ENCODE data around the gene AZIN2.
"Not testable (repeated sequence)": the region's sequence is repeated elsewhere in the genome, so short reads cannot be mapped to it uniquely, and the experiment has no call there.

AZIN2 gene

GRCh38 chr1:33126411-33127000 is 45.6 kb downstream of the AZIN2 start:
- no peak for TF ChIP-seq CTCF (IDR thresholded peaks at IDR 0.05; ENCODE audit: extremely low read depth, missing control alignments)
- DNase-seq (ENCODE audit: low spot score), result no peak

- peak; percentile 92 for DNase-seq (ENCODE audit: low spot score)
- peak; percentile 88 for TF ChIP-seq CTCF (IDR thresholded peaks at IDR 0.05; ENCODE audit: extremely low read depth, missing control alignments)
Observed at GRCh38 chr1:33127001-33127823, 46.3 kb downstream of the AZIN2 start.

GRCh38 chr1:33128781-33129180 is 47.8 kb downstream of the AZIN2 start:
- no peak for DNase-seq (ENCODE audit: low spot score)
- no peak for TF ChIP-seq CTCF (IDR thresholded peaks at IDR 0.05; ENCODE audit: extremely low read depth, missing control alignments)

- DNase-seq (ENCODE audit: low spot score), result no peak
Observed at GRCh38 chr1:33130297-33130696, 49.3 kb downstream of the AZIN2 start.

GRCh38 chr1:33131191-33131590 is 50.2 kb downstream of the AZIN2 start:
- no peak for DNase-seq (ENCODE audit: low spot score)
- no peak for TF ChIP-seq CTCF (IDR thresholded peaks at IDR 0.05; ENCODE audit: extremely low read depth, missing control alignments)

More at GRCh38 chr1:33130297-33130696, 49.3 kb downstream of the AZIN2 start:
- no peak for TF ChIP-seq CTCF (IDR thresholded peaks at IDR 0.05; ENCODE audit: extremely low read depth, missing control alignments)

- no peak for DNase-seq (ENCODE audit: low spot score)
- no peak for TF ChIP-seq CTCF (IDR thresholded peaks at IDR 0.05; ENCODE audit: extremely low read depth, missing control alignments)
Observed at GRCh38 chr1:33132549-33132948, 51.6 kb downstream of the AZIN2 start.

- TF ChIP-seq CTCF (IDR thresholded peaks at IDR 0.05; ENCODE audit: extremely low read depth, missing control alignments), result no peak
- no peak for DNase-seq (ENCODE audit: low spot score)
Observed at GRCh38 chr1:33133478-33134105, 52.6 kb downstream of the AZIN2 start.

- not testable (repeated sequence) for DNase-seq (ENCODE audit: low spot score)
Observed at GRCh38 chr1:33136041-33136440, 55.1 kb downstream of the AZIN2 start.
